Activated T-cell treated with anti-CD3 and anti-CD28 coated beads, Interleukin-2, amount 50 U/mL, for 72 hours (primary cell): Measurements from ENCODE around the gene IQCK. TPM values are rescaled to one million over a fixed set of nuclear protein-coding genes. Genes with fewer than 3 reads are reported as not detected.
"Not testable (repeated sequence)": the region's sequence is repeated elsewhere in the genome, so short reads cannot be mapped to it uniquely, and the experiment has no call there.

ENCODE experiments used
- ATAC-seq, 2 donors: fragments of 150-1000 bp; cut with Tn5 transposase; replicated peaks in 1 of 2; 2 replicates each; pipeline ENCODE4 v1.10.0; 2021; ENCODE audit warnings: moderate library complexity in 2 of 2, mild to moderate bottlenecking in 1 of 2
- DNase-seq, 2 donors: peaks; one replicate each; pipeline ENCODE4 v3.0.0; 2021 to 2022; ENCODE audit warnings: mixed read lengths in 1 of 2
- H3K27ac Mint-ChIP-seq: one replicate; pipeline ENCODE4 v1.8.0; 2022; ENCODE audit warnings: mild to moderate bottlenecking, moderate library complexity, mixed read lengths
- H3K27me3 Mint-ChIP-seq: one replicate; pipeline ENCODE4 v1.8.0; 2022; ENCODE audit warnings: low read depth, mixed read lengths
- H3K36me3 Mint-ChIP-seq, 2 donors: one replicate each; pipeline ENCODE4 v1.8.0; 2022; ENCODE audit warnings: mixed read lengths in 2 of 2, mild to moderate bottlenecking in 1 of 2; ENCODE audit not compliant: insufficient read depth in 2 of 2
- H3K4me1 Mint-ChIP-seq: one replicate; pipeline ENCODE4 v1.8.0; 2022; ENCODE audit warnings: low read depth, mixed read lengths
- H3K4me3 Mint-ChIP-seq, 2 donors: one replicate each; pipeline ENCODE4 v1.8.0; 2022; ENCODE audit warnings: mild to moderate bottlenecking in 2 of 2, mixed read lengths in 2 of 2, moderate library complexity in 2 of 2
- H3K9me3 Mint-ChIP-seq, 2 donors: one replicate each; pipeline ENCODE4 v1.8.0; 2022; ENCODE audit warnings: mixed read lengths in 2 of 2
- total RNA-seq, 2 donors: library from RNA; stranded (reverse); gene quantifications; one replicate each; pipeline ENCODE4 v1.2.3, GENCODE V29; 2022

IQCK gene
- total RNA-seq, 2 donors from 2014 or later: 3.7 to 3.8 TPM

GRCh38 chr16:19713697-19714096, 4.4 kb upstream of the IQCK start:
- no peak for DNase-seq
- Mint-ChIP-seq H3K4me1 (peaks cover 38% of the 10 kb centered on the region), H3K4me3 (no peak overlapping the region), H3K9me3 (no peaks in the 10 kb centered on the region), H3K27ac (no peak overlapping the region), H3K27me3 (no peaks in the 10 kb centered on the region), H3K36me3 (peaks cover 5 to 12% of the 10 kb centered on the region in 2 donors)
- no peak for ATAC-seq

- Mint-ChIP-seq H3K36me3 (peaks cover 5 to 9% of the 10 kb centered on the region in 2 donors), H3K4me3 (no peak overlapping the region), H3K9me3 (no peaks in the 10 kb centered on the region), H3K27me3 (no peaks in the 10 kb centered on the region), H3K27ac (peak overlapping the region; percentile 34), H3K4me1 (peaks cover 45% of the 10 kb centered on the region)
- ATAC-seq (no peak), DNase-seq (no peak)
Observed at GRCh38 chr16:19715566-19715965, 2.5 kb upstream of the IQCK start.

DNA sequence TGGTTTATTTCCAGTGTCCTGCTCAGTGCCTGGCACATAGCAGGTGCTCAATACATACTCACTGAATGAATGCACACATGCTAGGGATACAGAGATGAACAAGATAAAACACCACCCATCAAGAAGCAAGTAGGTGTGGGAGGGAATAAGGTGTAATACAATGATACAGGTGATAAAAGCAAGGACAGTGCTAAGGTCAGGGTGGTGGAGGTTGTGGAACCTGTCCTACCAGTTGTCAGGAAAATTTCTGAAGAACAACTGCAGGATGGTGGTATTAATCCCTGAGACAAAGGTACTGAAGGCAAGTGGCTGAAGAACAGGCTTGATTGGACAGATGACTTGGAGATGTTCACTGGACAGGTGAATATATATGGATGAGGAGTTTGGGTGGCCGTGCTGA, 1.9 kb upstream of the IQCK start:
- no peak for ATAC-seq
- H3K27ac Mint-ChIP-seq: peak overlapping the region; percentile 31

GRCh38 chr16:19716728-19717127, 1.3 kb upstream of the IQCK start:
- not testable (repeated sequence) for H3K9me3 Mint-ChIP-seq, H3K36me3 Mint-ChIP-seq, ATAC-seq, H3K27me3 Mint-ChIP-seq, DNase-seq
- Mint-ChIP-seq H3K27ac (peak overlapping the region; percentile 76), H3K4me1 (peaks cover 41% of the 10 kb centered on the region), H3K4me3 (peak overlapping the region; percentile 92 to 95)

More for the DNA sequence above, 1.9 kb upstream of the IQCK start:
- Mint-ChIP-seq H3K9me3 (no peaks in the 10 kb centered on the region), H3K4me1 (peaks cover 45% of the 10 kb centered on the region), H3K4me3 (peak overlapping the region; percentile 92 to 95), H3K36me3 (peaks cover 5 to 9% of the 10 kb centered on the region in 2 donors), H3K27me3 (no peaks in the 10 kb centered on the region)
- no peak for DNase-seq

DNA sequence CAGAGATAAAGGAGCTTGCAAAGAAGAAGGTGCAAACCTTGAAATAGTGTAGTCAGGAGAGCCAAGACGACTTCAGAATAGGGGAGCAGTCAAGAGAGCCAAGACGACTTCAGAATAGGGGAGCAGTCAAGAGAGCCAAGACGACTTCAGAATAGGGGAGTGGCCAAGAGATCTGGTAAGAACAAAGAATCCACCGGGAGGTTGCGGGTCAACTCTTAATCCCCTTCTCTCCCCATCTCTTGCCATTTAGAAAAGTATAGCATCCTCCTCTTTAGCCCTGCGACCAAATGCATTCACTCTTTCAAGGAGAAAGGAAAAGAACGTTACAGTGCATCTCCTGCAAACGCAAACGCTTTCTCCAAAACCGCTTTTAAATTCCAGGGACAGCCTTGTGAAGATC, 757 bp upstream of the IQCK start:
- H3K36me3 Mint-ChIP-seq: peaks cover 3 to 7% of the 10 kb centered on the region in 2 donors
- H3K4me1 Mint-ChIP-seq: peaks cover 39% of the 10 kb centered on the region
- no peaks in the 10 kb centered on the region for H3K27me3 Mint-ChIP-seq
- H3K4me3 Mint-ChIP-seq: peak overlapping the region; percentile 92 to 95
- DNase-seq: no peak
- ATAC-seq: no peak
- no peaks in the 10 kb centered on the region for H3K9me3 Mint-ChIP-seq
- H3K27ac Mint-ChIP-seq: peak overlapping the region; percentile 76

DNA sequence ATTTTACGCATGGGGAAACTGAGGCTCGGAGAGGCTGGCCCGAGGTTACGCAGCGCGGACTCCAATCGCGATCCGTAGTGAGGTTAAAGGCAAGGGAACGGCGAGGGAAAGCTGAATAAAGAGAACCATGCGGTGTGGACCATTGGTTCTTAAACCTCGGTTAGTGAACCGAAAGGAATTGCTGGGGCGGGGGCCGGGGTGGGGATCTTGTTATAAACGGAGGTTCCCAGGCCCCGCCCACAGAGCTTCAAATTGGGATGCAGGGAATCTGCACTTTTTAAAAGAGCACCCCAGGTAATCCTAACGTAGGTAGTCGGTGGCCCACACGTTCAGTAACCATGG, 524 bp downstream of the IQCK start:
- Mint-ChIP-seq H3K4me1 (peaks cover 39% of the 10 kb centered on the region), H3K4me3 (peak overlapping the region; percentile 92 to 95), H3K27ac (no peak overlapping the region), H3K9me3 (no peaks in the 10 kb centered on the region), H3K27me3 (no peaks in the 10 kb centered on the region), H3K36me3 (peaks cover 3 to 7% of the 10 kb centered on the region in 2 donors)
- ATAC-seq (peak in 1 of 2 donors; percentile 1), DNase-seq (no peak)

GRCh38 chr16:19722269-19722952, 4.3 kb downstream of the IQCK start:
- no peak for DNase-seq
- H3K4me1 Mint-ChIP-seq: peaks cover 7% of the 10 kb centered on the region
- H3K4me3 Mint-ChIP-seq: no peak overlapping the region
- no peaks in the 10 kb centered on the region for H3K36me3 Mint-ChIP-seq
- no peaks in the 10 kb centered on the region for H3K9me3 Mint-ChIP-seq
- no peaks in the 10 kb centered on the region for H3K27me3 Mint-ChIP-seq
- ATAC-seq: no peak
- H3K27ac Mint-ChIP-seq: no peak overlapping the region

- DNase-seq (no peak), ATAC-seq (no peak)
- Mint-ChIP-seq H3K4me3 (no peak overlapping the region), H3K4me1 (peaks cover 7% of the 10 kb centered on the region), H3K36me3 (no peaks in the 10 kb centered on the region), H3K27ac (no peak overlapping the region), H3K9me3 (no peaks in the 10 kb centered on the region), H3K27me3 (no peaks in the 10 kb centered on the region)
Observed at GRCh38 chr16:19722981-19723380, 4.9 kb downstream of the IQCK start.

GRCh38 chr16:19728636-19728965, 10.5 kb downstream of the IQCK start:
- no peak overlapping the region for H3K4me3 Mint-ChIP-seq
- no peak for ATAC-seq

GRCh38 chr16:19733551-19733950, 15.5 kb downstream of the IQCK start:
- Mint-ChIP-seq H3K4me1 (no peaks in the 10 kb centered on the region), H3K4me3 (no peak overlapping the region), H3K27me3 (no peaks in the 10 kb centered on the region), H3K9me3 (no peaks in the 10 kb centered on the region), H3K27ac (no peak overlapping the region), H3K36me3 (no peaks in the 10 kb centered on the region)
- no peak for DNase-seq
- ATAC-seq: no peak

More at GRCh38 chr16:19728636-19728965, 10.5 kb downstream of the IQCK start:
- Mint-ChIP-seq H3K27me3 (no peaks in the 10 kb centered on the region), H3K27ac (no peak overlapping the region), H3K36me3 (no peaks in the 10 kb centered on the region), H3K4me1 (no peaks in the 10 kb centered on the region), H3K9me3 (no peaks in the 10 kb centered on the region)
- DNase-seq: no peak

DNA sequence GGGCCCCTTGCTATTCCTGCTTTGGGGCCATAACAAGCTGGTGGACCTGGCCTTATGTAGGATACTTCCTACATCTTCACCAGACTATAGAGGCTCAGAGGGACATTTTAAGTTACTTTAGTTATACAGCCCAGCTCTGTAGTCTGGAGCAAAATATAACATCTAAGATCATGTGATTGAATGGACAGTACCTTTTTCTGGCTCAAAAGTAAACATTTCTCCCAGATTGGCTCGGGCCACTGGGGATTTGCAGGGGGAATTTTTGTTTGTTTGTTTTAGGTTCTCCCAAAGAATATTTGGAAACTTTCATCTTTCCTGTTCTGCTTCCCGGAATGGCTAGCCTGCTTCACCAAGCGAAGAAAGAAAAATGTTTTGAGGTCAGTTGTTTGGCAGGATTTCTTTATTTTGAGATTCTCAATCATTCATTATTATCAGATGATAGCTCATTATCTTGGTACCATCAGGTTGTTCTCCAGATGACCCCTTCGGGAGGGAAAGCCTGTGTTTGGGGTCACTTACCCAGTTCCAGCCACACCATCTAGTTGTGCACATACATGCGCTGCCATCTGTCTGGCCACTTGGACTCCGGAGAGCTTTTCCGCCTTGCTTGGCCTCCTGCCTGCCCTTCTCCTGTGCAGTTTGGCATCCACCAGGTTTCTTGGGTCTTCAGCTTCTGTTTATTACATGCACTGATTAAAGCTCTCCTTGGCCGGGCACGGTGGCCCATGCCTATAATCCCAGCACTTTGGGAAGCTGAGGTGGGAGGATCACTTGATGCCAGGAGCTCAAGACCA, 17.2 kb downstream of the IQCK start:
- H3K9me3 Mint-ChIP-seq: no peaks in the 10 kb centered on the region
- no peaks in the 10 kb centered on the region for H3K4me1 Mint-ChIP-seq
- no peak for DNase-seq
- no peaks in the 10 kb centered on the region for H3K27me3 Mint-ChIP-seq
- no peak for ATAC-seq
- no peak overlapping the region for H3K27ac Mint-ChIP-seq
- no peaks in the 10 kb centered on the region for H3K36me3 Mint-ChIP-seq
- no peak overlapping the region for H3K4me3 Mint-ChIP-seq

DNA sequence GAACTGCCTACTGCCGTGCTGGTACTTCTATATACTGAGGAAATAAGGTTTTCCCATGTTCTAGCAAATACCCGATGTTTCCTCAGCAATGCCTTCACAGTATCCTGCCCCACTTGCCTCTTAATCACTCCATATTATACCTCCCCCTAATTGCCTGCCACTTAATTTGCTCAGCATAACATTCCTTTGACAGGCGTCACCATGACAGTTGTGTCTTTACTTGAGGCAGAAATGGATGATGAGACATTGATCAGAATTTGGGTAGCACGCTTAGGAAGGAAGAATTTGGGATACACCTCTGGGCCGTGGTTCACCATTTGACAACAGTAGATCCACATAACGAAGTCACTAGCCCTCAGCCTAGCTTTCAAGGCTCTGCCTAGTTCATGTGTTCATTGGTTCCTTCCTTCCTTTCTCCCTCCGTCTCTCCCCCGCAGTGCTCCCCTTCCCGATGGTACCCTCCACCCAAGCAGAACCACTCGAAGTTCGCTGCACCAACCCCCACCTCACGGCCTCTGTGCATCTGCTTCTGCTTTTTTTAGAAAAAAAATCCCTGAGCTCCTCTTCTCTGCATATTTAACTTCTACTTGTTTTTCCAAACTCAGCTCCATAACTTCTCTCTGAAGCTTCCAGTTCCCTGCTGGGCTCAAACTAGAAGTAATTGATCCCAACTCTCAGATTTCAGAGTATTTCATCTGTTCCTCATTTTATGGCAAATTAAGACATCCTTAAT, 19.4 kb downstream of the IQCK start:
- Mint-ChIP-seq H3K27me3 (no peaks in the 10 kb centered on the region), H3K36me3 (no peaks in the 10 kb centered on the region), H3K4me1 (no peaks in the 10 kb centered on the region), H3K9me3 (no peaks in the 10 kb centered on the region), H3K4me3 (no peak overlapping the region), H3K27ac (no peak overlapping the region)
- ATAC-seq (no peak), DNase-seq (no peak)

- Mint-ChIP-seq H3K27me3 (no peaks in the 10 kb centered on the region), H3K4me3 (no peak overlapping the region), H3K9me3 (no peaks in the 10 kb centered on the region), H3K36me3 (no peaks in the 10 kb centered on the region), H3K27ac (no peak overlapping the region), H3K4me1 (no peaks in the 10 kb centered on the region)
- DNase-seq (no peak), ATAC-seq (no peak)
Observed at GRCh38 chr16:19741354-19741753, 23.3 kb downstream of the IQCK start.
